Sigmoid colon (tissue), 7 donors: ENCODE results near the gene OR2V1. TPM values are rescaled to one million over a fixed set of nuclear protein-coding genes. Genes with fewer than 3 reads are reported as not detected.

Experiments used
- DNase-seq: peaks from one replicate; pipeline ENCODE4 v3.0.0-alpha.2; 2019
- H3K27ac ChIP-seq, 4 donors: fragments of 200-600 bp; sonication (generic); one replicate each; pipeline ENCODE4 v1.5.1; 2016 to 2019; ENCODE audit warnings: mild to moderate bottlenecking in 1 of 4
- H3K27me3 ChIP-seq, 3 donors: fragments of 200-600 bp; sonication (generic); one replicate each; pipeline ENCODE4 v1.5.1; 2019; ENCODE audit warnings: mild to moderate bottlenecking in 1 of 3
- H3K36me3 ChIP-seq, 4 donors: fragments of 200-600 bp; sonication (generic); one replicate each; pipeline ENCODE4 v1.5.1; 2016 to 2019
- H3K4me1 ChIP-seq, 4 donors: fragments of 200-600 bp; sonication (generic); one replicate each; pipeline ENCODE4 v1.5.1; 2017 to 2019
- H3K4me3 ChIP-seq, 4 donors: fragments of 200-600 bp; sonication (generic); one replicate each; pipeline ENCODE4 v1.5.1; 2017 to 2019; ENCODE audit warnings: mild to moderate bottlenecking in 2 of 4, moderate library complexity in 1 of 4
- H3K9me3 ChIP-seq, 4 donors: fragments of 200-600 bp in 3 of 4; sonication (generic) in 3 of 4; one replicate each; pipeline versions ENCODE4 v1.5.1 to v1.6.1; 2013 to 2019
- EP300 ChIP-seq, 4 donors: sonication (generic); formaldehyde crosslinking; IDR thresholded peaks; one replicate each; pipeline ENCODE4 v1.6.1; 2017; ENCODE audit warnings: antibody characterized with exemption in 4 of 4
- POLR2A ChIP-seq, 2 donors: fragments of 450-650 bp; IDR thresholded peaks; one replicate each; pipeline ENCODE4 v1.6.1; 2016; ENCODE audit warnings: antibody characterized with exemption in 2 of 2, mild to moderate bottlenecking in 2 of 2, moderate library complexity in 2 of 2
- POLR2AphosphoS5 ChIP-seq, 4 donors: sonication (generic); formaldehyde crosslinking; IDR thresholded peaks; one replicate each; pipeline ENCODE4 v1.6.1; 2017; ENCODE audit warnings: antibody characterized with exemption in 4 of 4
- WGBS, 2 donors: extraction: QIAGEN DNeasy Blood & Tissue Kit; methylation state at CpG; one replicate each; pipeline ENCODE4 v1.1.7; 2013; 5-methylcytosine and 5-hydroxymethylcytosine counted together
- intact Hi-C: fragments of 100-400 bp; cut with DNase I; formaldehyde crosslinking; loops from one replicate; pipeline ENCODE4 v1.15.1; 2023
- polyA plus RNA-seq, 3 donors: library from polyadenylated mRNA; stranded (reverse); fragments of 200-250 nt; gene quantifications; one replicate each; pipeline ENCODE4 v1.2.3, GENCODE V29; 2013
- total RNA-seq, 4 donors: library from RNA; depleted of rRNA; stranded (reverse); fragments of >200 nt; gene quantifications; one replicate each; pipeline ENCODE4 v1.1.0, GENCODE V29; 2016
- TF ChIP-seq, protein P1 (sequence below), 4 experiments: fragments of 450-650 bp in 3 of 4; fragments of 200-600 bp in 1 of 4; IDR thresholded peaks; one replicate each; pipeline ENCODE4 v1.5.1; 2016 to 2019; ENCODE audit warnings: antibody characterized with exemption in 4 of 4, mild to moderate bottlenecking in 3 of 4, moderate library complexity in 2 of 4
- donor health status: healthy with polysubstance abuse.
- donor health status: Bipolar disorder and iron deficiency.
- donor health status: healthy.

OR2V1 gene
- total and polyA plus RNA-seq, 7 donors: not detected

DNA sequence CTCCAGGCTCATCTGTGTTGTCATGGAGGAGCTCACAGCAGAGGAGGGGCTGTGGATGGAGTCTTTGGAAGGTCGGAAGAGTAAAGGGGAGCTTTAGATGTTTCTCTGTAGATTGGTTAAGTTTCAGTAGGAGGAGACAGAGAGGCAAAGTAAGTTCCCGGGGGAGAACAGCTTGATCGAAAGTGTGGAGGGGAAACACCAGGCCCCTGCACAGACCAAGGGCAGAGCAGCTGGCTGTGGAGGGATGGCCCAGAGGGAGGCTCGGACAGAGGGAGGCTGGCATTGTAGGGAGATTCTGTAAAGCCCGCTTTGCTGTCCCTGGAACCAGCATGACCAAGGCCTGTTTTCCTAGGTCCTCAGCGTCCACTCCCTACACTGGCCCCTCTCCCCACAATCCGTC, 11.1 kb upstream of the OR2V1 start:
- intact Hi-C loops: no loop called here
- Histone ChIP-seq H3K36me3 (no peaks in the 10 kb centered on the region), H3K27ac (no peak overlapping the region), H3K9me3 (no peaks in the 10 kb centered on the region), H3K4me1 (no peaks in the 10 kb centered on the region), H3K4me3 (no peak overlapping the region), H3K27me3 (peaks cover 0 to 20% (median 0%) of the 10 kb centered on the region in 3 donors)
- TF ChIP-seq POLR2A (IDR thresholded peaks at IDR 0.05) (no peak), POLR2AphosphoS5 (IDR thresholded peaks at IDR 0.05) (no peak)
- DNase-seq: no peak
- 76 to 83% methylated on average over 7 of the region's 7 CpGs for WGBS, 2 donors

DNA sequence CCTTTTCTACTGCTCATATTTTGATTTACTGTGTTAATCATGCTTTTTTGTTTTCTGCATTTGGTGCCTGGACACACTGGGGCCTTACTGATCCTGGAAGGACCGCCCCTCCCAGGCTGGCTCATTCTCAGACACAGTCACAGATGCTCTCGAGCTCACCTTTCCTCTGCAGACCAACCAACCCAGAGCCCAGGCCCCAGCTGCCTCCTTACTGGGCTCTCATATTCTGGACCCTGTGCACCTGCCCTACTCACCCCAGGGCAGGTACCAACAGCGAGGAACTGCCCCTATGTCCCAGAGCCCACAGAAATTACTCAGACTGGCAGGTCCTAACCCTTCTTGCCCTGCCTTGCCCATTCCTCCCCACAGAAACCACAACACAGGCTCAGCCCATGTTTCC, 9.8 kb upstream of the OR2V1 start:
- Histone ChIP-seq H3K27me3 (peaks cover 0 to 14% (median 0%) of the 10 kb centered on the region in 3 donors), H3K9me3 (no peaks in the 10 kb centered on the region), H3K4me3 (no peak overlapping the region), H3K27ac (no peak overlapping the region), H3K4me1 (no peaks in the 10 kb centered on the region), H3K36me3 (no peaks in the 10 kb centered on the region)
- 73 to 76% methylated on average over 3 of the region's 3 CpGs for whole genome bisulfite sequencing, 2 donors
- TF ChIP-seq EP300 (IDR thresholded peaks at IDR 0.05): no peak
- no peak for TF ChIP-seq POLR2AphosphoS5 (IDR thresholded peaks at IDR 0.05)
- no peak for TF ChIP-seq POLR2A (IDR thresholded peaks at IDR 0.05)
- TF ChIP-seq, protein P1, sequence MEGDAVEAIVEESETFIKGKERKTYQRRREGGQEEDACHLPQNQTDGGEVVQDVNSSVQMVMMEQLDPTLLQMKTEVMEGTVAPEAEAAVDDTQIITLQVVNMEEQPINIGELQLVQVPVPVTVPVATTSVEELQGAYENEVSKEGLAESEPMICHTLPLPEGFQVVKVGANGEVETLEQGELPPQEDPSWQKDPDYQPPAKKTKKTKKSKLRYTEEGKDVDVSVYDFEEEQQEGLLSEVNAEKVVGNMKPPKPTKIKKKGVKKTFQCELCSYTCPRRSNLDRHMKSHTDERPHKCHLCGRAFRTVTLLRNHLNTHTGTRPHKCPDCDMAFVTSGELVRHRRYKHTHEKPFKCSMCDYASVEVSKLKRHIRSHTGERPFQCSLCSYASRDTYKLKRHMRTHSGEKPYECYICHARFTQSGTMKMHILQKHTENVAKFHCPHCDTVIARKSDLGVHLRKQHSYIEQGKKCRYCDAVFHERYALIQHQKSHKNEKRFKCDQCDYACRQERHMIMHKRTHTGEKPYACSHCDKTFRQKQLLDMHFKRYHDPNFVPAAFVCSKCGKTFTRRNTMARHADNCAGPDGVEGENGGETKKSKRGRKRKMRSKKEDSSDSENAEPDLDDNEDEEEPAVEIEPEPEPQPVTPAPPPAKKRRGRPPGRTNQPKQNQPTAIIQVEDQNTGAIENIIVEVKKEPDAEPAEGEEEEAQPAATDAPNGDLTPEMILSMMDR (IDR thresholded peaks at IDR 0.05): no peak
- no peak for DNase-seq
- intact Hi-C loops: no loop called here

DNA sequence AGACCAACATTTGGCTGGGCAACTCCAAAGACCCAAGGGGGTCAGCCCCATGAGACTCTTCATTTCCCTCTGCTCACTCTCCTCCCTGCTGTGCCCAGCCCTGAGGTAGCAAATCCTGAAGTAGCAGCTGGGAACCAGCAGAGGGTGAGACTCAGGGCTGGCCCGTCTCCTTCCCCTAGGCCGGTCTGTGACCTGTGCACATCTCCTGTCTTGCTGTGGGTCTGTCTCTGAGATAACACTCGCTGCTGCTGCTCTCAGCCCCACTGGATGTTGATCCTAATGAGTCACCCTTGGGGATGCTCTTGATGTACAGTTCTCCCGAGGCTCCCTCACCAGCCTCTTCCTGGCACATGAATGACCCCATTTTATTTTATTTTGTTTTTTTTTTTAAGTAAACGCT, 7.3 kb upstream of the OR2V1 start:
- Histone ChIP-seq H3K4me1 (no peaks in the 10 kb centered on the region), H3K36me3 (no peaks in the 10 kb centered on the region), H3K27ac (no peak overlapping the region), H3K9me3 (no peaks in the 10 kb centered on the region), H3K27me3 (peaks cover 0 to 16% (median 0%) of the 10 kb centered on the region in 3 donors), H3K4me3 (no peak overlapping the region)
- TF ChIP-seq POLR2AphosphoS5 (IDR thresholded peaks at IDR 0.05) (no peak), EP300 (IDR thresholded peaks at IDR 0.05) (no peak), POLR2A (IDR thresholded peaks at IDR 0.05) (no peak)
- TF ChIP-seq, protein P1 (IDR thresholded peaks at IDR 0.05): no peak
- no peak for DNase-seq
- intact Hi-C loops: no loop called here
- WGBS, 2 donors: 60 to 69% methylated on average over 5 of the region's 5 CpGs

DNA sequence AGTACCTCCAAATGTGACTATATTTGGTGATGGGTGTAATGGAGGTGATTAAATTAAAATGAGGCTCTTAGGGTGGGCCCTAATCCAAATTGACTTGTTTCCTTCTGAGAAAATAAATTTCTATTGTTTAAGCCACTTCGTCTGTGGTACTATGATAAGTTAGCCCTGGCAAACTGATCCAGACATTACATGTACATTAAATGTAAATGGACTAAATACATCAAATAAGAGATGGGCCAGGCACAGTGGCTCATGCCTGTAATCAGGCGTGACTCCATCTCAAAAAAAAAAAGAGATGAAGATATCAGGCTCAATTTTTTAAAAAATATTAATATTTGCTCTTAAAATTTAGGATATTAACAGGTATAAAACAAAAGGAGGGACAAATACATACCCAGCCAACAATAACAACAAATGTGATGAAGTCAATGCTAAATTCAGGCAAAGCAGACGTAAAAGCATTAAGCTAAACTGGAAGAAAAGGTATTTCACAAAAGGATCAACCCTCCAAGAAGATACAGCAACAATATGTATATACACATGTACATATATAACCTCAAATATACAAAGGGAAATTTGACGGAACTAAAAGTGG, 5.5 kb upstream of the OR2V1 start:
- H3K4me3 ChIP-seq: no peak overlapping the region
- H3K27me3 ChIP-seq: peaks cover 0 to 22% (median 3%) of the 10 kb centered on the region in 3 donors
- H3K27ac ChIP-seq: no peak overlapping the region
- TF ChIP-seq EP300 (IDR thresholded peaks at IDR 0.05) (no peak), POLR2A (IDR thresholded peaks at IDR 0.05) (no peak), POLR2AphosphoS5 (IDR thresholded peaks at IDR 0.05) (no peak)
- TF ChIP-seq, protein P1 (IDR thresholded peaks at IDR 0.05): no peak
- H3K36me3 ChIP-seq: no peaks in the 10 kb centered on the region
- no peaks in the 10 kb centered on the region for H3K4me1 ChIP-seq
- intact Hi-C loops: no loop called here
- DNase-seq: no peak
- WGBS, 2 donors: 89 to 90% methylated on average over 4 of the region's 4 CpGs
- no peaks in the 10 kb centered on the region for H3K9me3 ChIP-seq

DNA sequence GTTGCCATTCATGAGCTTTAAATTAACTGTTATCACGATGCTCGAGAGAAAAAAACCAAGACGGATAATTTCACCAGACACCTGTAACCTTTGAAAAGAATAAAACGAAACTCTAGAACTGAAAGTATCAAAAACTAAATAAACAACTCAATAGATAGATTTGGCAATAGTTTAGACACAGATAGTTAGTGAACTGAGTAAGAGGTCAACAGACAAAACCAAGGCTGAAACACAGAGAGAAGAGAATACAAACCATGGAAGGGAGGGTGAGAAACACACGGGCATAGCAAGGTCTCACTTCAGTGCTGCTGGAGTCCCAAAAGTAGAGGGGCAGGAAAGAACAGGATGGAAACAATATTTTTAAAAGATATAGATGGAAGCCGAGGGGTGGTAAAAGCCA, 3.3 kb upstream of the OR2V1 start:
- TF ChIP-seq, protein P1 (IDR thresholded peaks at IDR 0.05): no peak
- TF ChIP-seq POLR2A (IDR thresholded peaks at IDR 0.05) (no peak), EP300 (IDR thresholded peaks at IDR 0.05) (no peak), POLR2AphosphoS5 (IDR thresholded peaks at IDR 0.05) (no peak)
- no peak overlapping the region for H3K27ac ChIP-seq
- H3K4me1 ChIP-seq: no peaks in the 10 kb centered on the region
- H3K27me3 ChIP-seq: peaks cover 0 to 42% (median 3%) of the 10 kb centered on the region in 3 donors
- WGBS, 2 donors: 72 to 85% methylated on average over 6 of the region's 6 CpGs
- no peaks in the 10 kb centered on the region for H3K36me3 ChIP-seq
- no peaks in the 10 kb centered on the region for H3K9me3 ChIP-seq
- H3K4me3 ChIP-seq: no peak overlapping the region
- no peak for DNase-seq
- intact Hi-C loops: no loop called here
